ENCODE measurements around the gene LHFPL3. TPM values are rescaled to one million over a fixed set of nuclear protein-coding genes. Genes with fewer than 3 reads are reported as not detected.

Gene LHFPL3
- total RNA-seq, 1 experiment from 2014 or later = 0.83 TPM

DNA sequence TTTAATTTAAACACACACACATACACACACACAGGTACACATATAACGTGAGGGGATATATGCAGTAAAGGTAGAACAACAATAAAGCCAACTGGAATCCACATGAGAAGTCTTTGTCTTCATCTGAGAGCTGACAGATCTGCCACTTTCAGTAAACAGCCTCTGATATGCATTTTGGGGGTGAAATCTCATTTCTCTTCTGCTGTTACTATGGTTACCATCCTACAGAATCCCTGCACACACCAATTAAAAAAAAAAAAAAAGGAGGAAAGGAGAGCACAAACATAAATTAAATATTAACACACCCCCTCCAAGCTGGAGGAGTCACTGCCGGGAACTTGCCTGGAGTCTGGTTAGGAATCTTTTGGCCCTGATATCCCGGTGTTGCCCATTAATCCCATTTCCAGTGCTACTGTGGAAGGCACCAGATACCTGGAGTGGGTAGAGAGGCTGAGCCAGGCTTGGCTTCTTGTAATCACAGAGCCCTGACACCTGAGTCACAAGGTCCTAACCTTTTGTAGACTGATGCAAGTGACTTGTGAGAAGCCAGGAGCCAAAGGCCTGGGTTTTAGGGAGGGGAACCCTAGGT, 169.1 kb downstream of the LHFPL3 start:
- H3K4me1 Mint-ChIP-seq = no peaks in the 10 kb centered on the region
- POLR2A ChIA-PET = no interaction called here

DNA sequence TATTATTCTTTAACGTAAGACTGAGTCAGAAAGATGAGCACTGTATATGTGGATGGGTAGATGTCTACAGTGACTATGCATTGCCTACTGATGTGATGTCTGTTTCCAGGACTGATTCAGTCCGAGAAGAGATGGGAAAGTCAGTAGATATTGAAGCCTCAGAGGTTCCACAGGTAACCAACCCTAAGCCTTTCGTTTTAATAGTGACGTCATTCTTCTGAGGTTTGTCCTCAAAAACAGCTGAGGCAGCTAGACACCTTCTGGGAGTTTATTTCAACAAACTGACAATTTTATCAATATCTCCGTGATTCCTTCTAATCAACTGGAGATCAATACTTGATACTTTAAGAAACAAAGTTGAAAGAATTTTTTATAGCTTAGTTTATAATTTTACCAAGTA, 171.6 kb downstream of the LHFPL3 start:
- ChIA-PET CTCF (no interaction called here), POLR2A (no interaction called here)

More for the DNA sequence above, 169.1 kb downstream of the LHFPL3 start:
- H3K4me3 Mint-ChIP-seq = no peak overlapping the region
- no peak for ATAC-seq
- H3K36me3 Mint-ChIP-seq = no peaks in the 10 kb centered on the region
- no peaks in the 10 kb centered on the region for H3K27me3 Mint-ChIP-seq (ENCODE audit: low read depth)
- no peak overlapping the region for H3K27ac Mint-ChIP-seq
- TF ChIP-seq NFATC4 (CRISPR knock-in tag; IDR thresholded peaks at IDR 0.05) (no peak), ZNF121 (CRISPR knock-in tag; IDR thresholded peaks at IDR 0.05) (no peak), ZNF671 (CRISPR knock-in tag; IDR thresholded peaks at IDR 0.05) (no peak), NFE2L1 (CRISPR knock-in tag; IDR thresholded peaks at IDR 0.05) (no peak), RORB (CRISPR knock-in tag; IDR thresholded peaks at IDR 0.05) (no peak), TCF7 (CRISPR knock-in tag; IDR thresholded peaks at IDR 0.05; ENCODE audit: low read depth) (no peak), GABPB1 (CRISPR knock-in tag; IDR thresholded peaks at IDR 0.05) (no peak), FOXJ3 (CRISPR knock-in tag; IDR thresholded peaks at IDR 0.05; ENCODE audit: borderline replicate concordance) (no peak), NFYB (CRISPR knock-in tag; conservative IDR thresholded peaks at IDR 0.05; ENCODE audit: low read depth) (no peak), PRRX2 (CRISPR knock-in tag; IDR thresholded peaks at IDR 0.05) (no peak)
- TF ChIP-seq, protein P1, sequence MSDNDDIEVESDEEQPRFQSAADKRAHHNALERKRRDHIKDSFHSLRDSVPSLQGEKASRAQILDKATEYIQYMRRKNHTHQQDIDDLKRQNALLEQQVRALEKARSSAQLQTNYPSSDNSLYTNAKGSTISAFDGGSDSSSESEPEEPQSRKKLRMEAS (CRISPR knock-in tag; IDR thresholded peaks at IDR 0.05) = no peak
- TF ChIP-seq, protein P2, sequence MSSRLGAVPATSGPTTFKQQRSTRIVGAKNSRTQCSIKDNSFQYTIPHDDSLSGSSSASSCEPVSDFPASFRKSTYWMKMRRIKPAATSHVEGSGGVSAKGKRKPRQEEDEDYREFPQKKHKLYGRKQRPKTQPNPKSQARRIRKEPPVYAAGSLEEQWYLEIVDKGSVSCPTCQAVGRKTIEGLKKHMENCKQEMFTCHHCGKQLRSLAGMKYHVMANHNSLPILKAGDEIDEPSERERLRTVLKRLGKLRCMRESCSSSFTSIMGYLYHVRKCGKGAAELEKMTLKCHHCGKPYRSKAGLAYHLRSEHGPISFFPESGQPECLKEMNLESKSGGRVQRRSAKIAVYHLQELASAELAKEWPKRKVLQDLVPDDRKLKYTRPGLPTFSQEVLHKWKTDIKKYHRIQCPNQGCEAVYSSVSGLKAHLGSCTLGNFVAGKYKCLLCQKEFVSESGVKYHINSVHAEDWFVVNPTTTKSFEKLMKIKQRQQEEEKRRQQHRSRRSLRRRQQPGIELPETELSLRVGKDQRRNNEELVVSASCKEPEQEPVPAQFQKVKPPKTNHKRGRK (CRISPR knock-in tag; IDR thresholded peaks at IDR 0.05; ENCODE audit: borderline replicate concordance) = no peak
- TF ChIP-seq, protein P3, sequence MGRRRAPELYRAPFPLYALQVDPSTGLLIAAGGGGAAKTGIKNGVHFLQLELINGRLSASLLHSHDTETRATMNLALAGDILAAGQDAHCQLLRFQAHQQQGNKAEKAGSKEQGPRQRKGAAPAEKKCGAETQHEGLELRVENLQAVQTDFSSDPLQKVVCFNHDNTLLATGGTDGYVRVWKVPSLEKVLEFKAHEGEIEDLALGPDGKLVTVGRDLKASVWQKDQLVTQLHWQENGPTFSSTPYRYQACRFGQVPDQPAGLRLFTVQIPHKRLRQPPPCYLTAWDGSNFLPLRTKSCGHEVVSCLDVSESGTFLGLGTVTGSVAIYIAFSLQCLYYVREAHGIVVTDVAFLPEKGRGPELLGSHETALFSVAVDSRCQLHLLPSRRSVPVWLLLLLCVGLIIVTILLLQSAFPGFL (CRISPR knock-in tag; IDR thresholded peaks at IDR 0.05; ENCODE audit: borderline replicate concordance) = no peak
- TF ChIP-seq, protein P4, sequence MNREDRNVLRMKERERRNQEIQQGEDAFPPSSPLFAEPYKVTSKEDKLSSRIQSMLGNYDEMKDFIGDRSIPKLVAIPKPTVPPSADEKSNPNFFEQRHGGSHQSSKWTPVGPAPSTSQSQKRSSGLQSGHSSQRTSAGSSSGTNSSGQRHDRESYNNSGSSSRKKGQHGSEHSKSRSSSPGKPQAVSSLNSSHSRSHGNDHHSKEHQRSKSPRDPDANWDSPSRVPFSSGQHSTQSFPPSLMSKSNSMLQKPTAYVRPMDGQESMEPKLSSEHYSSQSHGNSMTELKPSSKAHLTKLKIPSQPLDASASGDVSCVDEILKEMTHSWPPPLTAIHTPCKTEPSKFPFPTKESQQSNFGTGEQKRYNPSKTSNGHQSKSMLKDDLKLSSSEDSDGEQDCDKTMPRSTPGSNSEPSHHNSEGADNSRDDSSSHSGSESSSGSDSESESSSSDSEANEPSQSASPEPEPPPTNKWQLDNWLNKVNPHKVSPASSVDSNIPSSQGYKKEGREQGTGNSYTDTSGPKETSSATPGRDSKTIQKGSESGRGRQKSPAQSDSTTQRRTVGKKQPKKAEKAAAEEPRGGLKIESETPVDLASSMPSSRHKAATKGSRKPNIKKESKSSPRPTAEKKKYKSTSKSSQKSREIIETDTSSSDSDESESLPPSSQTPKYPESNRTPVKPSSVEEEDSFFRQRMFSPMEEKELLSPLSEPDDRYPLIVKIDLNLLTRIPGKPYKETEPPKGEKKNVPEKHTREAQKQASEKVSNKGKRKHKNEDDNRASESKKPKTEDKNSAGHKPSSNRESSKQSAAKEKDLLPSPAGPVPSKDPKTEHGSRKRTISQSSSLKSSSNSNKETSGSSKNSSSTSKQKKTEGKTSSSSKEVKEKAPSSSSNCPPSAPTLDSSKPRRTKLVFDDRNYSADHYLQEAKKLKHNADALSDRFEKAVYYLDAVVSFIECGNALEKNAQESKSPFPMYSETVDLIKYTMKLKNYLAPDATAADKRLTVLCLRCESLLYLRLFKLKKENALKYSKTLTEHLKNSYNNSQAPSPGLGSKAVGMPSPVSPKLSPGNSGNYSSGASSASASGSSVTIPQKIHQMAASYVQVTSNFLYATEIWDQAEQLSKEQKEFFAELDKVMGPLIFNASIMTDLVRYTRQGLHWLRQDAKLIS (CRISPR knock-in tag; IDR thresholded peaks at IDR 0.05; ENCODE audit: borderline replicate concordance) = no peak
- TF ChIP-seq, protein P5, sequence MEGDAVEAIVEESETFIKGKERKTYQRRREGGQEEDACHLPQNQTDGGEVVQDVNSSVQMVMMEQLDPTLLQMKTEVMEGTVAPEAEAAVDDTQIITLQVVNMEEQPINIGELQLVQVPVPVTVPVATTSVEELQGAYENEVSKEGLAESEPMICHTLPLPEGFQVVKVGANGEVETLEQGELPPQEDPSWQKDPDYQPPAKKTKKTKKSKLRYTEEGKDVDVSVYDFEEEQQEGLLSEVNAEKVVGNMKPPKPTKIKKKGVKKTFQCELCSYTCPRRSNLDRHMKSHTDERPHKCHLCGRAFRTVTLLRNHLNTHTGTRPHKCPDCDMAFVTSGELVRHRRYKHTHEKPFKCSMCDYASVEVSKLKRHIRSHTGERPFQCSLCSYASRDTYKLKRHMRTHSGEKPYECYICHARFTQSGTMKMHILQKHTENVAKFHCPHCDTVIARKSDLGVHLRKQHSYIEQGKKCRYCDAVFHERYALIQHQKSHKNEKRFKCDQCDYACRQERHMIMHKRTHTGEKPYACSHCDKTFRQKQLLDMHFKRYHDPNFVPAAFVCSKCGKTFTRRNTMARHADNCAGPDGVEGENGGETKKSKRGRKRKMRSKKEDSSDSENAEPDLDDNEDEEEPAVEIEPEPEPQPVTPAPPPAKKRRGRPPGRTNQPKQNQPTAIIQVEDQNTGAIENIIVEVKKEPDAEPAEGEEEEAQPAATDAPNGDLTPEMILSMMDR (IDR thresholded peaks at IDR 0.05) = no peak
- TF ChIP-seq, protein P6, sequence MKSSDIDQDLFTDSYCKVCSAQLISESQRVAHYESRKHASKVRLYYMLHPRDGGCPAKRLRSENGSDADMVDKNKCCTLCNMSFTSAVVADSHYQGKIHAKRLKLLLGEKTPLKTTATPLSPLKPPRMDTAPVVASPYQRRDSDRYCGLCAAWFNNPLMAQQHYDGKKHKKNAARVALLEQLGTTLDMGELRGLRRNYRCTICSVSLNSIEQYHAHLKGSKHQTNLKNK (CRISPR knock-in tag; IDR thresholded peaks at IDR 0.05) = no peak
- no peak for DNase-seq (ENCODE audit: low spot score)
- H3K9me3 Mint-ChIP-seq = no peaks in the 10 kb centered on the region
- CTCF ChIA-PET = no interaction called here

More for the DNA sequence above, 171.6 kb downstream of the LHFPL3 start:
- no peak for TF ChIP-seq MXD4 (CRISPR knock-in tag; IDR thresholded peaks at IDR 0.05; ENCODE audit: borderline replicate concordance)
- TF ChIP-seq, protein P7, sequence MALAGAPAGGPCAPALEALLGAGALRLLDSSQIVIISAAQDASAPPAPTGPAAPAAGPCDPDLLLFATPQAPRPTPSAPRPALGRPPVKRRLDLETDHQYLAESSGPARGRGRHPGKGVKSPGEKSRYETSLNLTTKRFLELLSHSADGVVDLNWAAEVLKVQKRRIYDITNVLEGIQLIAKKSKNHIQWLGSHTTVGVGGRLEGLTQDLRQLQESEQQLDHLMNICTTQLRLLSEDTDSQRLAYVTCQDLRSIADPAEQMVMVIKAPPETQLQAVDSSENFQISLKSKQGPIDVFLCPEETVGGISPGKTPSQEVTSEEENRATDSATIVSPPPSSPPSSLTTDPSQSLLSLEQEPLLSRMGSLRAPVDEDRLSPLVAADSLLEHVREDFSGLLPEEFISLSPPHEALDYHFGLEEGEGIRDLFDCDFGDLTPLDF (CRISPR knock-in tag; IDR thresholded peaks at IDR 0.05) = no peak
- TF ChIP-seq, protein P8, sequence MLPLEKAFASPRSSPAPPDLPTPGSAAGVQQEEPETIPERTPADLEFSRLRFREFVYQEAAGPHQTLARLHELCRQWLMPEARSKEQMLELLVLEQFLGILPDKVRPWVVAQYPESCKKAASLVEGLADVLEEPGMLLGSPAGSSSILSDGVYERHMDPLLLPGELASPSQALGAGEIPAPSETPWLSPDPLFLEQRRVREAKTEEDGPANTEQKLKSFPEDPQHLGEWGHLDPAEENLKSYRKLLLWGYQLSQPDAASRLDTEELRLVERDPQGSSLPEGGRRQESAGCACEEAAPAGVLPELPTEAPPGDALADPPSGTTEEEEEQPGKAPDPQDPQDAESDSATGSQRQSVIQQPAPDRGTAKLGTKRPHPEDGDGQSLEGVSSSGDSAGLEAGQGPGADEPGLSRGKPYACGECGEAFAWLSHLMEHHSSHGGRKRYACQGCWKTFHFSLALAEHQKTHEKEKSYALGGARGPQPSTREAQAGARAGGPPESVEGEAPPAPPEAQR (CRISPR knock-in tag; IDR thresholded peaks at IDR 0.05) = no peak
- no peak for TF ChIP-seq ESRRA (CRISPR knock-in tag; IDR thresholded peaks at IDR 0.05; ENCODE audit: borderline replicate concordance)
- no peak for TF ChIP-seq NFYB (CRISPR knock-in tag; conservative IDR thresholded peaks at IDR 0.05; ENCODE audit: low read depth)
- no peak overlapping the region for H3K4me3 Mint-ChIP-seq
- no peak for ATAC-seq
- no peak for DNase-seq (ENCODE audit: low spot score)
- H3K9me3 Mint-ChIP-seq = no peaks in the 10 kb centered on the region
- no peaks in the 10 kb centered on the region for H3K36me3 Mint-ChIP-seq
- H3K27me3 Mint-ChIP-seq (ENCODE audit: low read depth) = no peaks in the 10 kb centered on the region
- H3K27ac Mint-ChIP-seq = no peak overlapping the region
- H3K4me1 Mint-ChIP-seq = no peaks in the 10 kb centered on the region

All from WTC11 (cell line).